ENCODE results near the gene FBLN2. TPM values are rescaled to one million over a fixed set of nuclear protein-coding genes. Genes with fewer than 3 reads are reported as not detected.
A peak's percentile ranks its signal among the peaks of the same experiment; 100 is the strongest.

FBLN2 gene
- total and polyA plus RNA-seq, 10 of the 15 experiments (the other 5 are each of a cell fraction or from before 2014, with no cell fraction given): 0.03 to 0.41 (median 0.12) TPM; not detected in 2

GRCh38 chr3:13501521-13501920 is 47.4 kb upstream of the FBLN2 start:
- intact Hi-C loops (cut with micrococcal nuclease; ENCODE audit: unreplicated experiment): no loop called here
- SMC1A ChIA-PET (ENCODE audit: uncharacterized antibody, unreplicated experiment): no interaction called here
- Histone ChIP-seq H3K27ac (ENCODE audit: control insufficient read depth, insufficient read depth) (no peak overlapping the region), H3K27me3 (replicated peaks in 1 of 2; ENCODE audit: control insufficient read depth in 2 of 2, insufficient read depth in 2 of 2, low read length in 1 of 2) (no peaks in the 10 kb centered on the region; a peak in 1 of 4 replicates), H3K9me3 (replicated peaks; ENCODE audit: control insufficient read depth, insufficient read depth, low read length) (no peaks in the 10 kb centered on the region), H3K9ac (ENCODE audit: control insufficient read depth, insufficient read depth, low read length) (no peak overlapping the region), H4K20me1 (ENCODE audit: control insufficient read depth, insufficient read depth) (no peaks in the 10 kb centered on the region), H3K79me2 (ENCODE audit: control insufficient read depth, insufficient read depth, low read length) (no peaks in the 10 kb centered on the region), H2AFZ (ENCODE audit: control insufficient read depth, low read depth, low read length) (no peak overlapping the region), H3K4me3 (no peak overlapping the region), H3K36me3 (ENCODE audit: control insufficient read depth in 2 of 2, insufficient read depth in 2 of 2, low read length in 1 of 2) (no peaks in the 10 kb centered on the region), H3K4me2 (ENCODE audit: control insufficient read depth, insufficient read depth) (no peak overlapping the region), H3K4me1 (ENCODE audit: control insufficient read depth, insufficient read depth, low read length) (peaks cover 9% of the 10 kb centered on the region)
- 8% methylated on average over 4 of the region's 4 CpGs for WGBS (ENCODE audit: insufficient coverage, insufficient replicate concordance, low lambda C conversion rate, missing lambda C conversion rate)
- POLR2A ChIA-PET: no interaction called here
- no TSS peak for BruUV-seq (replicated peaks)
- ATAC-seq (no peak), DNase-seq (ENCODE audit: low read depth, low spot score) (no peak), FAIRE-seq (no peak)
- TF ChIP-seq NR2F1 (conservative IDR thresholded peaks at IDR 0.05) (0 out of 2 replicates have a peak, but pooled peaks have one; percentile 23), ZNF274 (IDR thresholded peaks at IDR 0.05; ENCODE audit: insufficient read depth, insufficient read length) (no peak)
- in situ Hi-C loops (cut with MboI): no loop called here
- RAD21 ChIA-PET (ENCODE audit: unreplicated experiment): no interaction called here
- CTCF ChIA-PET: interaction anchor here (8.1 kb wide), 1 partner anchor 146 kb away, joined by 231 read pairs; no protein-coding TSS in a partner anchor

- Histone ChIP-seq H4K20me1 (ENCODE audit: control insufficient read depth, insufficient read depth) (no peaks in the 10 kb centered on the region), H3K27ac (ENCODE audit: control insufficient read depth, insufficient read depth) (no peak overlapping the region), H3K4me3 (no peak overlapping the region), H3K9ac (ENCODE audit: control insufficient read depth, insufficient read depth, low read length) (no peak overlapping the region), H3K79me2 (ENCODE audit: control insufficient read depth, insufficient read depth, low read length) (no peaks in the 10 kb centered on the region), H3K9me3 (replicated peaks; ENCODE audit: control insufficient read depth, insufficient read depth, low read length) (no peaks in the 10 kb centered on the region), H3K4me2 (ENCODE audit: control insufficient read depth, insufficient read depth) (no peak overlapping the region), H3K36me3 (ENCODE audit: control insufficient read depth in 2 of 2, insufficient read depth in 2 of 2, low read length in 1 of 2) (no peaks in the 10 kb centered on the region), H3K27me3 (replicated peaks in 1 of 2; ENCODE audit: control insufficient read depth in 2 of 2, insufficient read depth in 2 of 2, low read length in 1 of 2) (no peaks in the 10 kb centered on the region; a peak in 1 of 4 replicates), H2AFZ (ENCODE audit: control insufficient read depth, low read depth, low read length) (no peak overlapping the region), H3K4me1 (ENCODE audit: control insufficient read depth, insufficient read depth, low read length) (peaks cover 4% of the 10 kb centered on the region)
- no TSS peak for BruUV-seq (replicated peaks)
- SMC1A ChIA-PET (ENCODE audit: uncharacterized antibody, unreplicated experiment): no interaction called here
- intact Hi-C loops (cut with micrococcal nuclease; ENCODE audit: unreplicated experiment): no loop called here
- FAIRE-seq (no peak), ATAC-seq (no peak), DNase-seq (ENCODE audit: low read depth, low spot score) (no peak)
- in situ Hi-C loops (cut with MboI): no loop called here
- RAD21 ChIA-PET (ENCODE audit: unreplicated experiment): no interaction called here
- TF ChIP-seq CEBPB (IDR thresholded peaks at IDR 0.05; ENCODE audit: borderline replicate concordance in 1 of 2, low read depth in 2 of 2, low read length in 2 of 2) (no peak), ETV6 (conservative IDR thresholded peaks at IDR 0.05 in 1 of 2, IDR thresholded peaks at IDR 0.05 in 1 of 2; ENCODE audit: borderline replicate concordance in 1 of 2, low read depth in 1 of 2) (no peak), DPF2 (IDR thresholded peaks at IDR 0.05) (no peak), STAT3 (IDR thresholded peaks at IDR 0.05; ENCODE audit: low read depth, low read length) (no peak), PAX5 (IDR thresholded peaks at IDR 0.05; ENCODE audit: borderline replicate concordance, low read depth, low read length) (no peak), NR2F1 (conservative IDR thresholded peaks at IDR 0.05) (no peak), LARP7 (IDR thresholded peaks at IDR 0.05) (no peak), SIN3A (IDR thresholded peaks at IDR 0.05; ENCODE audit: low read depth, low read length) (no peak), ZBED1 (IDR thresholded peaks at IDR 0.05; ENCODE audit: borderline replicate concordance) (no peak), NR2C1 (IDR thresholded peaks at IDR 0.05) (no peak), TARDBP (IDR thresholded peaks at IDR 0.05; ENCODE audit: borderline replicate concordance) (no peak)
- TF ChIP-seq, protein P1, sequence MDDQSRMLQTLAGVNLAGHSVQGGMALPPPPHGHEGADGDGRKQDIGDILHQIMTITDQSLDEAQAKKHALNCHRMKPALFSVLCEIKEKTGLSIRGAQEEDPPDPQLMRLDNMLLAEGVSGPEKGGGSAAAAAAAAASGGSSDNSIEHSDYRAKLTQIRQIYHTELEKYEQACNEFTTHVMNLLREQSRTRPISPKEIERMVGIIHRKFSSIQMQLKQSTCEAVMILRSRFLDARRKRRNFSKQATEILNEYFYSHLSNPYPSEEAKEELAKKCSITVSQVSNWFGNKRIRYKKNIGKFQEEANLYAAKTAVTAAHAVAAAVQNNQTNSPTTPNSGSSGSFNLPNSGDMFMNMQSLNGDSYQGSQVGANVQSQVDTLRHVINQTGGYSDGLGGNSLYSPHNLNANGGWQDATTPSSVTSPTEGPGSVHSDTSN (IDR thresholded peaks at IDR 0.05; ENCODE audit: insufficient replicate concordance, low read depth, low read length): no peak
- 36% methylated on average over 18 of the region's 18 CpGs for whole genome bisulfite sequencing (ENCODE audit: insufficient coverage, insufficient replicate concordance, low lambda C conversion rate, missing lambda C conversion rate)
- POLR2A ChIA-PET: no interaction called here
- CTCF ChIA-PET: interaction anchor here (1.7 kb wide), 1 partner anchor 145 kb away, joined by 8 read pairs; no protein-coding TSS in a partner anchor
Measured at GRCh38 chr3:13501958-13502790, 46.8 kb upstream of the FBLN2 start.

All from GM12878 (cell line).